C4-2B (cell line): ENCODE measurements around the gene RHCE.

ENCODE experiments used
- CTCF ChIP-seq: fragments of 450-650 bp; conservative IDR thresholded peaks from 2 replicates; pipeline ENCODE4 v1.5.1; 2017; ENCODE audit warnings: mild to moderate bottlenecking
- ZFX ChIP-seq: fragments of 450-650 bp; IDR thresholded peaks from 2 replicates; pipeline ENCODE4 v1.6.1; 2017

- no peak for TF ChIP-seq CTCF
- TF ChIP-seq ZFX, result no peak
Observed at GRCh38 chr1:25437672-25438071, 17.0 kb upstream of the RHCE start.
